HepG2 (cell line): ENCODE data around the gene EFCAB14. TPM values are rescaled to one million over a fixed set of nuclear protein-coding genes. Genes with fewer than 3 reads are reported as not detected.

Experiments
- AGO1 ChIP-seq: fragments of 200-400 bp; formaldehyde crosslinking; IDR thresholded peaks from 2 replicates; pipeline ENCODE4 v1.6.1; 2017; ENCODE audit warnings: mild to moderate bottlenecking, low read depth, low read length, moderate library complexity; ENCODE audit not compliant: poor library complexity, severe bottlenecking
- CHCHD3 ChIP-seq: sonication (generic); formaldehyde crosslinking; IDR thresholded peaks from 2 replicates; pipeline ENCODE4 v1.8.0; 2022; ENCODE audit warnings: mild to moderate bottlenecking, missing genetic modification reagents, moderate library complexity
- KLF15 ChIP-seq: sonication (generic); formaldehyde crosslinking; IDR thresholded peaks from 2 replicates; pipeline ENCODE4 v1.8.1; 2023; ENCODE audit warnings: borderline replicate concordance, mild to moderate bottlenecking, inconsistent platforms, missing genetic modification reagents, mixed read lengths
- RAD51 ChIP-seq: fragments of 450-650 bp; IDR thresholded peaks from 2 replicates; pipeline ENCODE4 v1.6.1; 2016; ENCODE audit warnings: borderline replicate concordance
- TAF1 ChIP-seq: sonication (generic); formaldehyde crosslinking; IDR thresholded peaks from 2 replicates; pipeline ENCODE4 v1.4.0; 2020; ENCODE audit warnings: missing genetic modification reagents
- TBP ChIP-seq: sonication (generic); formaldehyde crosslinking; IDR thresholded peaks from 2 replicates; pipeline ENCODE4 v1.5.0; 2020; ENCODE audit warnings: missing genetic modification reagents
- TIGD3 ChIP-seq: sonication (generic); formaldehyde crosslinking; IDR thresholded peaks from 2 replicates; pipeline ENCODE4 v1.5.1; 2020; ENCODE audit warnings: mild to moderate bottlenecking, missing genetic modification reagents, borderline replicate concordance
- XRCC5 ChIP-seq: fragments of 200-400 bp; formaldehyde crosslinking; optimal IDR thresholded peaks from 2 replicates; pipeline ENCODE3; 2017; ENCODE audit warnings: mild to moderate bottlenecking, low read length
- ZNF121 ChIP-seq: sonication (generic); formaldehyde crosslinking; IDR thresholded peaks from 2 replicates; pipeline ENCODE4 v1.5.0; 2020; ENCODE audit warnings: mild to moderate bottlenecking, missing genetic modification reagents
- ZNF275 ChIP-seq: sonication (generic); formaldehyde crosslinking; IDR thresholded peaks from 2 replicates; pipeline ENCODE4 v1.8.0; 2022; ENCODE audit warnings: missing genetic modification reagents, mild to moderate bottlenecking, inconsistent platforms, borderline replicate concordance
- ZNF276 ChIP-seq: sonication (generic); formaldehyde crosslinking; IDR thresholded peaks from 2 replicates; pipeline ENCODE4 v1.4.0; 2020; ENCODE audit warnings: mild to moderate bottlenecking, low read depth, missing genetic modification reagents
- ZNF543 ChIP-seq: sonication (generic); formaldehyde crosslinking; IDR thresholded peaks from 2 replicates; pipeline ENCODE4 v1.4.0; 2020; ENCODE audit warnings: mild to moderate bottlenecking, missing genetic modification reagents
- ZNF576 ChIP-seq: sonication (generic); formaldehyde crosslinking; IDR thresholded peaks from 2 replicates; pipeline ENCODE4 v1.4.0; 2020; ENCODE audit warnings: mild to moderate bottlenecking, missing genetic modification reagents
- ZNF597 ChIP-seq: sonication (generic); formaldehyde crosslinking; IDR thresholded peaks from 2 replicates; pipeline ENCODE4 v1.5.0; 2020; ENCODE audit warnings: missing genetic modification reagents
- ZNF660 ChIP-seq: sonication (generic); formaldehyde crosslinking; IDR thresholded peaks from 2 replicates; pipeline ENCODE4 v1.5.1; 2020; ENCODE audit warnings: mild to moderate bottlenecking, low read depth, missing genetic modification reagents, borderline replicate concordance
- ZNF691 ChIP-seq: sonication (generic); formaldehyde crosslinking; IDR thresholded peaks from 2 replicates; pipeline ENCODE4 v1.4.0; 2020; ENCODE audit warnings: missing genetic modification reagents, low read depth, mild to moderate bottlenecking, borderline replicate concordance
- ZNF7 ChIP-seq: IDR thresholded peaks from 2 replicates; pipeline ENCODE4 v1.6.1; 2016; ENCODE audit warnings: missing biosample characterization, missing genetic modification reagents
- ZNF713 ChIP-seq: sonication (generic); formaldehyde crosslinking; IDR thresholded peaks from 2 replicates; pipeline ENCODE4 v1.4.0; 2020; ENCODE audit warnings: mild to moderate bottlenecking, missing genetic modification reagents
- ZNF782 ChIP-seq: sonication (generic); formaldehyde crosslinking; IDR thresholded peaks from 2 replicates; pipeline ENCODE4 v1.4.0; 2020; ENCODE audit warnings: missing genetic modification reagents, mild to moderate bottlenecking, borderline replicate concordance
- polyA plus RNA-seq, 8 experiments: library from polyadenylated mRNA; depleted of rRNA in 3 of 8; stranded (reverse) in 7 of 8; unstranded in 1 of 8; fragments of >200 nt; fragmentation: Illumina TruSeq in 4 of 8; extraction: Trizol in 4 of 8; gene quantifications; 2 replicates each; pipeline versions ENCODE4 v1.2.1 to v1.2.3, GENCODE V29; 2011 to 2016; ENCODE audit warnings: low read depth in 4 of 8, missing spikeins in 1 of 8, mixed read lengths in 1 of 8; ENCODE audit not compliant: insufficient read depth in 1 of 8
- total RNA-seq, 5 experiments: library from RNA; depleted of rRNA; stranded (reverse); fragments of >200 nt; fragmentation: Illumina TruSeq; extraction: Trizol; gene quantifications; 2 replicates each; pipeline ENCODE4 v1.2.3, GENCODE V29; 2016; ENCODE audit warnings: low read depth in 1 of 5

EFCAB14 gene
- total and polyA plus RNA-seq, 2 of the 13 experiments (the other 11 are each of a cell fraction or from before 2014, with no cell fraction given), result 13.4 to 17.9 TPM

GRCh38 chr1:46718727-46719622 is at the start of gene EFCAB14 (continued):
- peak; percentile 75 for TF ChIP-seq TAF1 (CRISPR knock-in tag)
- no peak for TF ChIP-seq RAD51
- no peak for TF ChIP-seq ZNF782 (CRISPR knock-in tag)
- TF ChIP-seq KLF15 (CRISPR knock-in tag), result no peak
- TF ChIP-seq ZNF691 (CRISPR knock-in tag), result no peak; the same call in 1 of the 2 replicates
- peak; percentile 36 for TF ChIP-seq AGO1
- TF ChIP-seq ZNF576 (CRISPR knock-in tag), result no peak
- no peak for TF ChIP-seq ZNF7 (CRISPR knock-in tag)
- peak; percentile 58; the same call in 1 of the 2 replicates for TF ChIP-seq ZNF713
- no peak for TF ChIP-seq TIGD3 (CRISPR knock-in tag)
- no peak for TF ChIP-seq ZNF121 (CRISPR knock-in tag)
- TF ChIP-seq ZNF276 (CRISPR knock-in tag), result no peak
- TF ChIP-seq CHCHD3 (CRISPR knock-in tag), result no peak
- no peak for TF ChIP-seq TBP (CRISPR knock-in tag)
- no peak for TF ChIP-seq ZNF543 (CRISPR knock-in tag)
- TF ChIP-seq ZNF597 (CRISPR knock-in tag), result no peak
- TF ChIP-seq ZNF275 (CRISPR knock-in tag), result peak; percentile 32; the same call in 1 of the 2 replicates
- TF ChIP-seq ZNF660 (CRISPR knock-in tag), result no peak
- peak; percentile 67 for TF ChIP-seq XRCC5
